Limb (tissue), 2 donors: ENCODE measurements around the gene LLGL1.

Source experiments
- DNase-seq, 2 donors: peaks; one replicate each; pipeline ENCODE4 v3.0.0-alpha.2; 2016; ENCODE audit errors: extremely low spot score in 2 of 2

The LLGL1 gene

GRCh38 chr17:18252160-18252559 is 26.7 kb downstream of the LLGL1 start:
- no peak for DNase-seq

GRCh38 chr17:18253187-18253884 is 27.9 kb downstream of the LLGL1 start:
- DNase-seq, result no peak

- no peak for DNase-seq
Observed at GRCh38 chr17:18253947-18254821, 28.7 kb downstream of the LLGL1 start.

- DNase-seq, result no peak
Observed at GRCh38 chr17:18254888-18255649, 29.6 kb downstream of the LLGL1 start.

DNA sequence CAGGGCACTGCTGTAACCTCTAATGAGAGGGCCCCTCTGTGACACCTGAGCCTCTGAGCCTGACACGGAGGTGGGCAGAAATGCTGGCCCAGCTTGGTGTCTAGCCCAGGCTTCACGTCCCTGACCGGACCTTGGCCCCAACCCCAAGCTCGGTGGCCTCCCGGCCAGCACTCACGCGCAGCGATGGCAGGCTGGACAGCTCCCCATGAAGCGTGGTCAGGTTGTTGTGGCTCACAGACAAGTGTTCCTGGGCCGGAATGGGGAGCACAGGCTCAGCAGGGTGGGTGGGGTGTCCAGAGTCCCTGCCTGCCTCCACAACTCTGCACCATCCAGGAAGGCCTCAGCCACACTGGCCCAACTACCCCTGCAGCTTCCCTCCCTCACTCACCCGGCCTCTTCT is 30.9 kb downstream of the LLGL1 start:
- no peak for DNase-seq

GRCh38 chr17:18256776-18257175 is 31.3 kb downstream of the LLGL1 start:
- no peak for DNase-seq

DNA sequence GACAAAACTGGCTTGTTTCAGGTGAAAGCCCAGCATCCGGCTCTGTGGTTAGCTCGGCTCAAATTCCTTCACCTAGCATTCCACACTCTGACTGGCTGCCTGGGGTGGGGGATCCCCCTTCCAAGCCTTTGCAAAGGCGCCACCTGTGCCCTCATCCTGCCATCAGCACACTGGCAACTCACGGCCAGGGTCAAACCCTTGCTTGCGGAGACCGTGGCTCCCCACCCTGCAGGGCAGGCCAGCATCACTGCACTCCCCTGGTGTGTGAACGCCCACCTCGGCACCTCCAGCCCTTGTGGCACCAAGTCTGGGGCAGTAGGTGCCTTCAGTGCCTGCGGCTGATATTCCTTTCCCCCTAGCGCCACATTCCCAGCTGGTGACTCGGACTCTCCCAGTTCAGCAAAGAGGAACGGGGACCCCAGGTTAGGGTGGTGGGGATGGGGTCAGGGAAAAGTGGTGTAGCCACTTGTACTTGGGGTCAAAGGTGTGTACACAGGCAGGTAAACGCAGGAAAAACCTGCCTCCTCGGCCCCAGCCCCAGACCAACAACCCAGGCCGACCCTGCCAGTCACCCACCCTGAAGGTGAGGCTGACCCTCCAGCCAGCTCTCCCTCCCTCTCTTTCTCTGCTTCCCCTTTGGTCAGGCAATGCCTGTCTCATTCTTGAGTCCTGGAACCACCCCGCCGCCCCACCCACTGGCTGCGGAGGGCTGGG is 32.0 kb downstream of the LLGL1 start:
- no peak for DNase-seq

- DNase-seq, result peak in 1 of 2 donors; percentile 69
Observed at GRCh38 chr17:18257982-18258355, 32.5 kb downstream of the LLGL1 start.

DNA sequence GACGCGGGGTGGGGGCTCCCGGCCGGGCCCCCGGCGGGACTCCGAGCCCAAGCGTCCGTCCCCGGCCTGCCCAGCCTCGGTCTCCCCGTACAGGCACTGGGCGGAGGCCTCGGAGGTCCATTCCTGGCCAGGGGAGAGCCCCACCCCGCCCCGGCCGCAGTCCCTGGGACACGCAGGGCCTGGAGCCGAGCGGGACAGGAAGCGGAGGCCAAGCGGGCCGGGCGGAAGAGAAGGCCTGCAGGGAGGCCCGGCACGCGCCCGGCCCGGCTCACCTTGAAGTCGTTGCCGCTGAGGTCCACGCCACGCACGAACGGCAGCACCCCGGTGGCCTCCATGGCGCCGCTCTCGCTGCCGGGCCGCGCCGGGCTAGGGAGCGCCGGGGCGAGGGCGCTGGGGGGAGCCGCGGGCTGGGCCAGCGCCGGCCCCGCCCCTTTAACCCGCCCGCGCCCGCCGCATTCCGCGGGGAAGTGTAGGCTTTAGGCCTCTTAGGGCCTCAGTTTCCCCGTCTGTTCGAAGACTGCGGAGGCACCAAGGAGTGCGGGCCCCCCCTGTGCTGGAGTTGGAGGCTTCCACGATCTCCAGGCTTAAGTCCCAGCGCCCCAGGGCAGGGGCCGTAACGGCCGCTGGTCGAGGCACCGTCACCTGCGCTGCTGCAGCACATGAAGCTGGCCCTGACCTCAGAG is 33.1 kb downstream of the LLGL1 start, which contains the start of gene FLII:
Gene FLII, minus strand, starts transcription at position 383 of the 683 bp plus-strand sequence. Its CDS starts 48 bp downstream, at position 335.
- peak; percentile 45 to 71 for DNase-seq

DNA sequence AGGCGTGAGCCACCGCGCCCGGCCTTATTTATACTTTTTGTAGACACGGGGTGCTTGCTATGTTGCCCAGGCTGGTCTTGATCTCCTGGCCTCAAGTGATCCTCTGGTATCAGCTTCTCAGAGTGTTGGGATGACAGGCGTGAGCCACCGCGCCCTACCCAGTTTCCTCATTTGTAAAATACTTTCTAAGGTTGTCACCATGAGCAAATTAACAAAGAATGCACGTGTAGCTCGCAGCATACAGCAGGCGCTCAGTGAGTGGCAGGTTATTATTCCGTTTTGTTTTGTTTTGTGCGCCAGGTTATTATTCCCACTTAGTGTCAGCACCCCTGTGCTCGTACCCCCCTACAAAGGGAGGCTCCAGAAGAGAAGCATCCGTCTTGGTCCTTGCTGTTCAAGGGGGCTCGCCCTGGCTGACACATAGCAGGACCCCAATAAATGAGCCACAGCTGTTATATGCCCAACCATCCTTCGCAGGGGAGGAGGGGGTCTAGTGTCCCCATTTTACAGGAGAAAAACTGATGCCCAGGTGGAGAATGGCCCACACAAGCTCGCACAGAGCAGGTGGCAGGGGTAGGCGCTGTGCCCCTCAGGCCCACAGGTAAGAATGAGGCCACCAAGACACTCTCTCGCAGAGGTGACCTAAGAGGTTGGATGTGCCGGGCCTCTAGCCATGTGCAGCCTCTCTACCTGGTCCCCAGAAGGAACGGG is 34.3 kb downstream of the LLGL1 start:
- DNase-seq, result no peak

GRCh38 chr17:18260332-18261145 is 35.1 kb downstream of the LLGL1 start, which contains the start of gene MIEF2:
Gene MIEF2 (plus strand): TSS chr17:18260662. CDS start chr17:18262721, 2,059 bp downstream.
- peak; percentile 95 to 97 for DNase-seq

DNA sequence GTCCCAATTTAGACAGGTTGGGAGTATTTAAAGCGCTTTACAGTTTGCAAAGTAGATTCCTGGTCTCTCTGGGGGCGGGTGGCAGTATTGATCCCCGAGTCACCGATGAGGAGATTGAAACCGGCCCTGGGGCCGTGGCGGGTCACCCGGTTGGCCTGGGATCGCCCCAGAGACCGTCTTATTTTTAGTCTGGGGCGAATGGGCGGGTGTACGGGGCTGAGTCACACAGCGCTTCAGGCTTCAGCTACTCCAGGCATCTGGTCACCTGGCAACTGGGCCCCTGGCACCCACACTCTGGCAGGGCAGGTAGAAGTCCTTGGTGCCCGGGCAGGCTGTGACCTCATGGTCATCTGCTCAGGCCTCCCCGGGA is 35.7 kb downstream of the LLGL1 start:
- DNase-seq, result no peak

- DNase-seq, result no peak
Observed at GRCh38 chr17:18261659-18262058, 36.2 kb downstream of the LLGL1 start.

GRCh38 chr17:18262111-18262510 is 36.7 kb downstream of the LLGL1 start:
- no peak for DNase-seq

DNA sequence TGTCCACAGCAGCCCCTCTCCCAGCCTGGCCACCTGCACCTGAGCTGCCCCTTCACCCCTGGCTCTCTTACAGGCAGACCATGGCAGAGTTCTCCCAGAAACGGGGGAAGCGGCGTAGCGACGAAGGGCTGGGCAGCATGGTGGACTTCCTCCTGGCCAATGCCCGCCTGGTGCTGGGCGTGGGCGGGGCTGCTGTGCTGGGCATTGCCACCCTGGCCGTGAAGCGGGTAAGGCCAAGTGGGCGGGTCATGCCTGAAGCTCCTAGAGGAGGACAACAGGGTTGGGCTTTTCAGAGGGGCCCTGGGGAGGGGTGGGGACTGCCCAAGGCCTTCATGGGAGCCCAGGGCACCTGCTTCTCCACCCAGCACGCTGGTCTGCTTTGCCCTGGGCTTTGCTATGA is 37.2 kb downstream of the LLGL1 start:
- no peak for DNase-seq

GRCh38 chr17:18263885-18264682 is 38.6 kb downstream of the LLGL1 start:
- no peak for DNase-seq

DNA sequence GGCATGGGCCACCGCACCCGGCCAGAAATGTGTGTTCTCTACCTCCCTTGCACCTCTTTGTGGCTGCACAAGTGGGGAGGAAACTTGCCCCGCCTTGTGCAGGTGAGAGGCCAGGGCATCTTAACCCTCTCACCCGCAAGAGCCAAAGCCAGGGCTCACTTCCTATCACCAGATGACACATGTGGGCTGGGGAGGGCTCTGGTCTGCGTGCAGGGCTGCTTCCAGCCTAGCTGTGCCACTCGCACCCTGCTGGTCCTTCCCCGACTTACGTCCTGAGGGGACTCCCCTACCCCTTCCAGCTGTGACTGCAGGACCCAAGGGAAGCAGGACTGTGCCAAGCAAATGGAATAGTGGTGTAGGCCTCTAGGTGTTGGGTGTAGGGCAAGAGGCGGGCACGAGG is 41.9 kb downstream of the LLGL1 start:
- DNase-seq, result no peak
